Measurements from ENCODE around the gene NF1.
"Not testable (repeated sequence)": the region's sequence is repeated elsewhere in the genome, so short reads cannot be mapped to it uniquely, and the experiment has no call there.

The NF1 gene

GRCh38 chr17:31094600-31095235 lies at the start of gene NF1:
TSS of gene NF1 (plus strand) at chr17:31094977. CDS start at chr17:31095310, 333 bp downstream.
- DNase-seq, result peak; percentile 94

- DNase-seq, result not testable (repeated sequence)
These were observed 47.8 kb upstream of the NF1 start for GRCh38 chr17:31046856-31047425.

GRCh38 chr17:31048142-31048541 lies 46.6 kb upstream of the NF1 start:
- no peak for DNase-seq

- no peak for DNase-seq
These were observed 46.0 kb upstream of the NF1 start for GRCh38 chr17:31048780-31049179.

GRCh38 chr17:31050948-31051347 lies 43.8 kb upstream of the NF1 start:
- DNase-seq, result no peak

- no peak for DNase-seq
These were observed 43.3 kb upstream of the NF1 start for GRCh38 chr17:31051506-31051905.

GRCh38 chr17:31052187-31052889 lies 42.4 kb upstream of the NF1 start:
- peak; percentile 8 for DNase-seq

GRCh38 chr17:31053071-31053470 lies 41.7 kb upstream of the NF1 start:
- no peak for DNase-seq

- DNase-seq, result no peak
These were observed 40.0 kb upstream of the NF1 start for GRCh38 chr17:31054761-31055160.

- DNase-seq, result no peak
These were observed 35.8 kb upstream of the NF1 start for GRCh38 chr17:31058976-31059375.

GRCh38 chr17:31060791-31061550 lies 33.8 kb upstream of the NF1 start:
- peak; percentile 10 for DNase-seq

- peak; percentile 28 for DNase-seq
These were observed 33.1 kb upstream of the NF1 start for GRCh38 chr17:31061678-31062077.

- DNase-seq, result no peak
These were observed 32.4 kb upstream of the NF1 start for GRCh38 chr17:31062346-31062745.

- DNase-seq, result no peak
These were observed 30.1 kb upstream of the NF1 start for GRCh38 chr17:31064707-31065106.

- no peak for DNase-seq
These were observed 27.0 kb upstream of the NF1 start for GRCh38 chr17:31067691-31068184.

- peak; percentile 78 for DNase-seq
These were observed 26.5 kb upstream of the NF1 start for GRCh38 chr17:31068291-31068690.

GRCh38 chr17:31072186-31072585 lies 22.6 kb upstream of the NF1 start:
- no peak for DNase-seq

- no peak for DNase-seq
These were observed 21.4 kb upstream of the NF1 start for GRCh38 chr17:31073411-31073810.

- no peak for DNase-seq
These were observed 19.8 kb upstream of the NF1 start for GRCh38 chr17:31074772-31075555.

GRCh38 chr17:31078290-31078689 lies 16.5 kb upstream of the NF1 start:
- DNase-seq, result no peak

GRCh38 chr17:31079731-31080130 lies 15.0 kb upstream of the NF1 start:
- DNase-seq, result no peak

- DNase-seq, result no peak
These were observed 9.2 kb upstream of the NF1 start for GRCh38 chr17:31085563-31085962.

- no peak for DNase-seq
These were observed 5.3 kb upstream of the NF1 start for GRCh38 chr17:31089471-31089870.

All from activated CD4-positive, alpha-beta T cell treated with anti-CD3 and anti-CD28 coated beads for 48 hours (primary cell).